NCI-H1930 (cell line): ENCODE measurements around the gene PCDHB14.
"Not testable (repeated sequence)": the region's sequence is repeated elsewhere in the genome, so short reads cannot be mapped to it uniquely, and the experiment has no call there.

Source experiments
- DNase-seq, 2 experiments: peaks; one replicate each; lab custom pipeline; 2025; lab: John Stamatoyannopoulos, UW

The PCDHB14 gene

DNA sequence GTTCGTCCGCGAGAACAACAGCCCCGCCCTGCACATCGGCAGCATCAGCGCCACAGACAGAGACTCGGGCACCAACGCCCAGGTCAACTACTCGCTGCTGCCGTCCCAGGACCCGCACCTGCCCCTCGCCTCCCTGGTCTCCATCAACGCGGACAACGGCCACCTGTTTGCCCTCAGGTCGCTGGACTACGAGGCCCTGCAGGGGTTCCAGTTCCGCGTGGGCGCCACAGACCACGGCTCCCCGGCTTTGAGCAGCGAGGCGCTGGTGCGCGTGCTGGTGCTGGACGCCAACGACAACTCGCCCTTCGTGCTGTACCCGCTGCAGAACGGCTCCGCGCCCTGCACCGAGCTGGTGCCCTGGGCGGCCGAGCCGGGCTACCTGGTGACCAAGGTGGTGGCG is 12.9 kb upstream of the PCDHB14 start:
- not testable (repeated sequence) for DNase-seq

DNA sequence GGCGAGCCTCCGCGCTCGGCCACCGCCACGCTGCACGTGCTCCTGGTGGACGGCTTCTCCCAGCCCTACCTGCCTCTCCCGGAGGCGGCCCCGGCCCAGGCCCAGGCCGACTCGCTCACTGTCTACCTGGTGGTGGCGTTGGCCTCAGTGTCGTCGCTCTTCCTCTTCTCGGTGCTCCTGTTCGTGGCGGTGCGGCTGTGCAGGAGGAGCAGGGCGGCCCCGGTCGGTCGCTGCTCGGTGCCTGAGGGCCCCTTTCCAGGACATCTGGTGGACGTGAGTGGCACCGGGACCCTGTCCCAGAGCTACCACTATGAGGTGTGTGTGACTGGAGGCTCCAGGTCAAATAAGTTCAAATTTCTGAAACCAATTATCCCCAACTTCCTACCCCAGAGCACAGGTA is 12.3 kb upstream of the PCDHB14 start:
- not testable (repeated sequence) for DNase-seq

DNA sequence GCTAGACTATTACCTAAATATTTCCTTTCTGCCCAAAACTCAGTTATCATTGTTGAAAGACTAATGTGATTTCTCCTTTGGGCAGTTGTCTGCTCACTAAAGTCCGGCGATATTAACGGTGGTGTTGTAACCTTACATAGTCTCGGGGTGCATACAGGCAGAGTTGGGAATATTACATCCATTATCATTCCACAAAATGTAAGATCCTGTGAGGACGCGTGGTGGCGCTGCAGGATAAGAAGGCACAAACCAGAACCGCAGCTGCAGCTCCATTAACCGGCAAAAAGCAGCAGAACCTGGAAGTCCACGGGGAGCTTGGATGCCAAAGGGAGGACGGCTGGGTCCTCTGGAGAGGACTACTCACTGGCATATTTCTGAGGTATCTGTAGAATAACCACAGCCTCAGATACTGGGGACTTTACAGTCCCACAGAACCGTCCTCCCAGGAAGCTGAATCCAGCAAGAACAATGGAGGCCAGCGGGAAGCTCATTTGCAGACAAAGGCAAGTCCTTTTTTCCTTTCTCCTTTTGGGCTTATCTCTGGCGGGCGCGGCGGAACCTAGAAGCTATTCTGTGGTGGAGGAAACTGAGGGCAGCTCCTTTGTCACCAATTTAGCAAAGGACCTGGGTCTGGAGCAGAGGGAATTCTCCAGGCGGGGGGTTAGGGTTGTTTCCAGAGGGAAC is 9.3 kb upstream of the PCDHB14 start, which contains the start of gene PCDHB13:
Gene PCDHB13 (plus strand): TSS at position 264 of the 684 bp plus-strand sequence. CDS start 205 bp downstream, at position 469.
- DNase-seq = peak in 1 of 2 experiments; percentile 16

DNA sequence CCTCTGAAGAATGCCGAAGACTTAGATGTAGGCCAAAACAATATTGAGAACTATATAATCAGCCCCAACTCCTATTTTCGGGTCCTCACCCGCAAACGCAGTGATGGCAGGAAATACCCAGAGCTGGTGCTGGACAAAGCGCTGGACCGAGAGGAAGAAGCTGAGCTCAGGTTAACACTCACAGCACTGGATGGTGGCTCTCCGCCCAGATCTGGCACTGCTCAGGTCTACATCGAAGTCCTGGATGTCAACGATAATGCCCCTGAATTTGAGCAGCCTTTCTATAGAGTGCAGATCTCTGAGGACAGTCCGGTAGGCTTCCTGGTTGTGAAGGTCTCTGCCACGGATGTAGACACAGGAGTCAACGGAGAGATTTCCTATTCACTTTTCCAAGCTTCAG is 8.6 kb upstream of the PCDHB14 start:
- not testable (repeated sequence) for DNase-seq

DNA sequence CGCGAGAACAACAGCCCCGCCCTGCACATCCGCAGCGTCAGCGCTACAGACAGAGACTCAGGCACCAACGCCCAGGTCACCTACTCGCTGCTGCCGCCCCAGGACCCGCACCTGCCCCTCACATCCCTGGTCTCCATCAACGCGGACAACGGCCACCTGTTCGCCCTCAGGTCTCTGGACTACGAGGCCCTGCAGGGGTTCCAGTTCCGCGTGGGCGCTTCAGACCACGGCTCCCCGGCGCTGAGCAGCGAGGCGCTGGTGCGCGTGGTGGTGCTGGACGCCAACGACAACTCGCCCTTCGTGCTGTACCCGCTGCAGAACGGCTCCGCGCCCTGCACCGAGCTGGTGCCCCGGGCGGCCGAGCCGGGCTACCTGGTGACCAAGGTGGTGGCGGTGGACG is 7.6 kb upstream of the PCDHB14 start:
- DNase-seq = not testable (repeated sequence)

DNA sequence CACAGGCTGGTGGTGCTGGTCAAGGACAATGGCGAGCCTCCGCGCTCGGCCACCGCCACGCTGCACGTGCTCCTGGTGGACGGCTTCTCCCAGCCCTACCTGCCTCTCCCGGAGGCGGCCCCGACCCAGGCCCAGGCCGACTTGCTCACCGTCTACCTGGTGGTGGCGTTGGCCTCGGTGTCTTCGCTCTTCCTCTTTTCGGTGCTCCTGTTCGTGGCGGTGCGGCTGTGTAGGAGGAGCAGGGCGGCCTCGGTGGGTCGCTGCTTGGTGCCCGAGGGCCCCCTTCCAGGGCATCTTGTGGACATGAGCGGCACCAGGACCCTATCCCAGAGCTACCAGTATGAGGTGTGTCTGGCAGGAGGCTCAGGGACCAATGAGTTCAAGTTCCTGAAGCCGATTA is 7.1 kb upstream of the PCDHB14 start:
- not testable (repeated sequence) for DNase-seq

DNA sequence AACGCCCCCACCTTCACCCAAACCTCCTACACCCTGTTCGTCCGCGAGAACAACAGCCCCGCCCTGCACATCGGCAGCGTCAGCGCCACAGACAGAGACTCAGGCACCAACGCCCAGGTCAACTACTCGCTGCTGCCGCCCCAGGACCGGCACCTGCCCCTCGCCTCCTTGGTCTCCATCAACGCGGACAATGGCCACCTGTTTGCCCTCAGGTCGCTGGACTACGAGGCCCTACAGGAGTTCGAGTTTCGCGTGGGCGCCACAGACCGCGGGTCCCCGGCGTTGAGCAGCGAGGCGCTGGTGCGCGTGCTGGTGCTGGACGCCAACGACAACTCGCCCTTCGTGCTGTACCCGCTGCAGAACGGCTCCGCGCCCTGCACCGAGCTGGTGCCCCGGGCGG is 1.7 kb downstream of the PCDHB14 start:
- not testable (repeated sequence) for DNase-seq

DNA sequence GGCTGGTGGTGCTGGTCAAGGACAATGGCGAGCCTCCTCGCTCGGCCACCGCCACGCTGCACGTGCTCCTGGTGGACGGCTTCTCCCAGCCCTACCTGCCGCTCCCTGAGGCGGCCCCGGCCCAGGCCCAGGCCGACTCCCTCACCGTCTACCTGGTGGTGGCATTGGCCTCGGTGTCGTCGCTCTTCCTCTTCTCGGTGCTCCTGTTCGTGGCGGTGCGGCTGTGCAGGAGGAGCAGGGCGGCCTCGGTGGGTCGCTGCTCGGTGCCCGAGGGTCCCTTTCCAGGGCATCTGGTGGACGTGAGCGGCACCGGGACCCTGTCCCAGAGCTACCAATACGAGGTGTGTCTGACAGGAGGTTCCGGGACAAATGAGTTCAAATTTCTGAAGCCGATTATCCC is 2.3 kb downstream of the PCDHB14 start:
- DNase-seq = not testable (repeated sequence)

DNA sequence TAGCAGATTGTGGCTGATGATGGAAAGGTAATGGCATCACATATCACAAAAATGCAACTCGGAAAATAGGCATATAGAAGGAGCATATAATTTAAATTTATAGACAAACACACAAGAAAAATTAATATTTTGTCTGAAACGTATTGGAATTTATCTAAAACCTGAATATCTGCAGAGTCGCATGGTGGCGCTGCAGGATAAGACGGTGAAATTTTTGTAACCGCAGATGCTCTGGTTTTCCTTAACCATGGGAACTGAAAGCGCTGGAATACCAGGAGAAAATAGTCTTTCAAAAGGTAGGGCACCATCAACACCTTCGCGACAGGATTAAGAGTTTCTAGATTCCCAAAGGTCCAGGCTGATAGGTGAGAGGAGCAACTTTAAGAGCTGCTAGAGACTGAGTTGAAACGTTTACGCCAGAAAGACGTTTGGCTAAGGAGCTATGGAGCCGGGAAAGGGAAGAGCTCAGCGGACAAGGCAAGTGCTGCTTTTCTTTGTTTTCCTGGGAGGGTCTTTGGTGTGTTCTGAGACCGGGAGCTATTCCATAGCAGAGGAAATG is 11.0 kb downstream of the PCDHB14 start:
- no peak for DNase-seq

DNA sequence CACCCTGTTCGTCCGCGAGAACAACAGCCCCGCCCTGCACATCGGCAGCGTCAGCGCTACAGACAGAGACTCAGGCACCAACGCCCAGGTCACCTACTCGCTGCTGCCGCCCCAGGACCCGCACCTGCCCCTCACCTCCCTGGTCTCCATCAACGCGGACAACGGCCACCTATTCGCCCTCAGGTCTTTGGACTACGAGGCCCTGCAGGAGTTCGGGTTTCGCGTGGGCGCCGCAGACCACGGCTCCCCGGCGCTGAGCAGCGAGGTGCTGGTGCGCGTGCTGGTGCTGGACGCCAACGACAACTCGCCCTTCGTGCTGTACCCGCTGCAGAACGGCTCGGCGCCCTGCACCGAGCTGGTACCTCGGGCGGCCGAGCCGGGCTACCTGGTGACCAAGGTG is 12.8 kb downstream of the PCDHB14 start:
- DNase-seq = not testable (repeated sequence)

DNA sequence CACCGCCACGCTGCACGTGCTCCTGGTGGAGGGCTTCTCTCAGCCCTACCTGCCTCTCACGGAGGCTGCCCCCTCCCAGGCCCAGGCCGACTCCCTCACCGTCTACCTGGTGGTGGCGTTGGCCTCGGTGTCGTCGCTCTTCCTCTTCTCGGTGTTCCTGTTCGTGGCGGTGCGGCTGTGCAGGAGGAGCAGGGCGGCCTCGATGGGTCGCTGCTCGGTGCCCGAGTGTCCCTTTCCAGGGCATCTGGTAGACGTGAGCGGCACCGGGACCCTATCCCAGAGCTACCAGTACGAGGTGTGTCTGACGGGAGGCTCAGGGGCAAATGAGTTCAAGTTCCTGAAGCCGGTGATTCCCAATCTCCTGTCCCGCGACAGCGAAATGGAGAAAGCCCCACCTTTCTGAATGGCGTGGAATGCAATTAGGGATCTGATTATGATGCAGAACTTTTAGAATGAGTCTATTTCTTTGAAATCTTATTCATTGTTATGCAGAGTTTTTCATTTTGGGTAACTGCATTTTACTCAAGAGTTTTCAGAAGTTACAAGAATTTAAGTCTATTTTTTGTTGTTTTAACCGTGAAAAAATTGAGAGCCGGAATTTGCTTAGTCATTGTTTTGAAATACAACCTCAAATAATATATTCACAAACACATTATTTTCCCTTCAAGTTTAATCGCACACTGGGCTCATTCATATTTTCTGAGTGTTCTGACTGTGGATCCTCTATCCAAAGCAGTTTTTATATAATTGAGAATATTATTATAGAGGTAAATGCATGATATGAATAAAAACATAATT is 13.6 kb downstream of the PCDHB14 start:
- no peak for DNase-seq

DNA sequence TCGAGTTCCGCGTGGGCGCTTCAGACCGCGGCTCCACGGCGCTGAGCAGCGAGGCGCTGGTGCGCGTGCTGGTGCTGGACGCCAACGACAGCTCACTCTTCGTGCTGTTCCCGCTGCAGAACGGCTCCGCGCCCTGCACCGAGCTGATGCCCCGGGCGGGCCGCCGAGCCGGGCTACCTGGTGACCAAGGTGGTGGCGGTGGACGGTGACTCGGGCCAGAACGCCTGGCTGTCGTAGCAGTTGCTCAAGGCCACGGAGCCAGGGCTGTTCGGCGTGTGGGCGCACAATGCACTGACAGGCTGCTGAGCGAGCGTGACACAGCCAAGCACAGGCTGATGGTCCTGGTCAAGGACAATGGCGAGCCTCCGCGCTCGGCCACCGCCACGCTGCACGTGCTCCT is 18.4 kb downstream of the PCDHB14 start:
- DNase-seq = no peak

DNA sequence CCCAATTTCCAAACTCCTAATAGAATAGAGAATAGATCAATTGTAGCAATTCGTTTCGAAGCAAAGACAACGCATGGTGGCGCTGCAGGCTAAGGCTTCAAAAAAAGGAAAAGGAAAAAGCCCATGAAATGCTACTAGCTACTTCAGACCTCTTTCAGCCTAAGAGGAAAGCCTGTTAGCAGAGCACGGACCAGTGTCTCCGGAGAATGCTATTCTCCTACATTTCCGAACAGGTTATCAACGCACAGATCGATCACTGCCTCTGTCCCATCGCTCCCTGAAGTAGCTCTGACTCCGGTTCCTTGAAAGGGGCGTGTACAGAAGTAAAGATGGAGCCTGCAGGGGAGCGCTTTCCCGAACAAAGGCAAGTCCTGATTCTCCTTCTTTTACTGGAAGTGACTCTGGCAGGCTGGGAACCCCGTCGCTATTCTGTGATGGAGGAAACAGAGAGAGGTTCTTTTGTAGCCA is 22.1 kb downstream of the PCDHB14 start, which contains the start of gene PCDHB15:
Gene PCDHB15 (plus strand): TSS at position 146 of the 468 bp plus-strand sequence. CDS start 184 bp downstream, at position 330.
- no peak for DNase-seq

DNA sequence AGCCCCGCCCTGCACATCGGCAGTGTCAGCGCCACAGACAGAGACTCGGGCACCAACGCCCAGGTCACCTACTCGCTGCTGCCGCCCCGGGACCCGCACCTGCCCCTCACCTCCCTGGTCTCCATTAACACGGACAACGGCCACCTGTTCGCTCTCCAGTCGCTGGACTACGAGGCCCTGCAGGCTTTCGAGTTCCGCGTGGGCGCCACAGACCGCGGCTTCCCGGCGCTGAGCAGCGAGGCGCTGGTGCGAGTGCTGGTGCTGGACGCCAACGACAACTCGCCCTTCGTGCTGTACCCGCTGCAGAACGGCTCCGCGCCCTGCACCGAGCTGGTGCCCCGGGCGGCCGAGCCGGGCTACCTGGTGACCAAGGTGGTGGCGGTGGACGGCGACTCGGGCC is 23.8 kb downstream of the PCDHB14 start:
- not testable (repeated sequence) for DNase-seq

DNA sequence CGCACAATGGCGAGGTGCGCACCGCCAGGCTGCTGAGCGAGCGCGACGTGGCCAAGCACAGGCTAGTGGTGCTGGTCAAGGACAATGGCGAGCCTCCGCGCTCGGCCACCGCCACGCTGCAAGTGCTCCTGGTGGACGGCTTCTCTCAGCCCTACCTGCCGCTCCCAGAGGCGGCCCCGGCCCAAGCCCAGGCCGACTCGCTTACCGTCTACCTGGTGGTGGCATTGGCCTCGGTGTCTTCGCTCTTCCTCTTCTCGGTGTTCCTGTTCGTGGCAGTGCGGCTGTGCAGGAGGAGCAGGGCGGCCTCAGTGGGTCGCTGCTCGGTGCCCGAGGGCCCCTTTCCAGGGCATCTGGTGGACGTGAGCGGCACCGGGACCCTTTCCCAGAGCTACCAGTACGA is 24.3 kb downstream of the PCDHB14 start:
- DNase-seq = not testable (repeated sequence)

DNA sequence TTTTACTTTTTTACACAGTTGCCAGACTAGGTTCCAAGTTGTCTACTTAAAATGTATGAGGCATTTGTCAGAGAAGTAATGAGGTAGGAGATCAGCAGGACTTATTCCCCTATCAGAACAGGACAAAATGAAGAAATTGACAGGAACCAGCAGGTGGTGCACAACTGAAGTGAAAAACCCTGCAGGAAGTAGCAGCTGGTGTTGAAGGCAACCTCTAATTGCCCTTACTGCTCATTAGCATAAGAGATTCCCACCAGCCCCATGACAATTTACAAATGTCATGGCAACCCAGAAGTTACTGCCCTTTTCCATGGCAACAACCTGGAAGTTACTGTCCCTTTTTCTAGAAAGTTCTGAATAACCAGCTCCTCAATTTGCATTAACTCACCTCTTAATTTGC is 27.4 kb downstream of the PCDHB14 start:
- DNase-seq = no peak

DNA sequence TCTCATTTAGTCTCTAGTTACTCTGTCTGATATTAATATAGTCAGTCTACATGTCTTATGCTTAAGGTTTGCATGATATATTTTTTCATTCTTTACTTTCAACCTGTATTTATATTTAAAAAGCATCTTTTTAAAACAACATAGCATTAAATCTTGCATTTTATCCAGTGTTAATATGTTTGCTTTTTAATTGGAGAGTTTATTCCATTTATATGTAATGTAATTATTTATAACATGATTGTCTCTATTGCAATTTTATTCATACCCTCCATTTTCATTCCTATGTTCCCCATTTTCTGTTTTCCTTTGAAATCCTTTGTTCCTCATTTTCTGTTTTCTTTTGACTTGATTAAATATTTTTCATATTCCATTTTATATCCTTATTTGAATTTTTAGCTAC is 35.3 kb downstream of the PCDHB14 start:
- no peak for DNase-seq

DNA sequence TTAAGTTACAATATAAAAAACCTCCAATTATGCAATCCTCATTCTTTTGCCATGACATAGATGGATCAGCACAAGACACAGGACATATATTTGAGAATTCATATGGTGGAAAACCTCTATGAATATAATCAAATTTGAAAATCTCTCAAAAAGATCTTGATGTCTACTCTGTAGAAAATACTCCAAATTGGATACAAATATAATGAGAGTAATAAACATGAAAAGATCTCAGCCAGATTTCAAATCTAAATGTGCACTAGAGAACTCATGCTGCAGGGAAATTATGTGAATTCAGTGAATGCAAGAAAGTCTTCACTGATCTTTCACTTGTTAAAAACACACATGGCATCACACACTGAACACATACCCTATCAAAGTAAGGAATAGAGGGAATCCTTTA is 35.8 kb downstream of the PCDHB14 start:
- no peak for DNase-seq

DNA sequence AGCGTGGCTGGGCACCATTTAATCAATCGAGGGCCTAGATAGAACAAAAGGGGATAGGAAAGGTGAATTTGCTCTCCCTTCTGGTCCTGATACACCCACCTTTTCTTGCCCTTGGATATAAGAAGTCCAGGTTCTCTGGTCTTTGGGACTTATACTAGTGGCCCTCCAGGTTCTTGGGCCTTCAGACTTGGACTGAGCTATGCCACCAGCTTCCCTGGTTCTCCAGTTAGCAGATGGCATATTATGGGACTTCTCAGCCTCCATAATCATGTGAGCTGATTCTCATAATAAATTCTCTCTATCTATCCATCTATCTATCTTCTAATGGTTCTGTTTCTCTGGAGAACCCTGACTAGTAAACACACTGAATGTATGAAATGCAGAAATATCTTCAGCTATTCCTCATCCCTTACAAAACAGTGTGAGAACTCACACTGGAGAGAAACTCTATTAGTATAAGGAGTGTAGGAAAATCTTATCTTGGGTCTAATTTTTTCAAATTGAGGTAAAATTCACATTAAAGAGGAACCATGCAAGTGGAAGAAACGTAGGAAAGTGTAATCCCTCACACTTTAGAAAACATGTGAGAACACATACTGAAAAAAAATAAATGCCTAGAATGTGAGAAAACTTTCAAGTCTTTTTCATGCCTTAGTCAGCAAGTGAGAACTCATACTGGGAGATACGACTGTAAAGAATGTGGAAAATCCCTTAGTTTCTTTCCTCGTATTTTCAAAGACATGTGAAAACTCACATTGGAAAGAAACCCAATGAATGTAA is 37.5 kb downstream of the PCDHB14 start:
- no peak for DNase-seq

DNA sequence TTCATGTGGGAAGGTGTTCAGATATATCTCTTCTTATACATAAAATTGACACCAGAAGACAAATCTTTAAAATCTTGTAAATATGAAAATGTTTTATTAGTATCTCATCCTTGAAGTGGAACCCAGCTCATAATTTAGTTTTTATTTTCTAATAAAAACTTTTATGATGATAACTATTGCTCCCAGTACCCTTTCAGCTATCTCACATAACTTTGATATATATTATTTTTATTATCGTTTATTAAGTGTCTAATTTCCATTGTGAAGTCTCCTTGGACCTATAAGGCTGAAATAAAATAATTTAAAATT is 38.0 kb downstream of the PCDHB14 start:
- DNase-seq = no peak

DNA sequence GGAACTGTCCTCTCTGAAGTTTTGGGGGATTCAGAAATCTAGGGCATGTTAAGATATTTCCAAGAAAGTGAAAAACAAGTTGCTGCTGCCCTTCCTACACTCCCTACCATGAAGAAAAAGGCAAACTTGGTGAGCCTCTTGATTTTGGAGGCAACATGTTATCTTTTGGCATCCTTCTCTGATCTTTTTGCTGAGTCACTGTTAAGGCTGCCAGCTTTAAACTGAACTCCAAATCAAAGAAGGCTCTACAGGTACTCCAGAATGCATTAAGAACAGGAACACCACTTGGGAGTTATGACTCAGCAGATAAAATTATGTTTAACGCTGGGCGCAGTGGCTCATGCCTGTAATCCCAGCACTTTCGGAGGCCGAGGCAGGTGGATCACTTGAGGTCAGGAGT is 46.1 kb downstream of the PCDHB14 start:
- no peak for DNase-seq

DNA sequence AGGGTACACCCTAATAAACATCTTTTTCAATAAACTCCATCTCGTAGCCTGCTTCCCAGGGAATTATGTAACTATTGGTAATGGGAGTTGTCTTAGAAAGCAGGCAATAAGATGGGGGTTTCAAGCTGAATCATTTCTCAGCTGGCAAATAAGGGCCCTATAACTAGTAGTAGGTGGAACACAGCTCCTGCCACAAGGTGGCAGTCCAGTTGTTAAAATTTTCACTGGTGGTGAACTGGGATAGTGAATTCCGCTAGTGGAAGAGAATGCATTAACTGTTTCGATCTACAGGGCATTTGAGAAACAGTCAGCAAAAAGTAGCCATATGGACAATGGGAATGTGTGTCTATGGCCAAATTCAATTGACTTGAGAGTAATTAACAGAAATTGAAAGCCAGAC is 49.8 kb downstream of the PCDHB14 start:
- no peak for DNase-seq
